Neuronal stem cell (in vitro differentiated cells): ENCODE results near the gene RPL27A.

ENCODE experiments used
- DNase-seq: peaks from one replicate; pipeline ENCODE4 v3.0.0-alpha.2; 2013; ENCODE audit warnings: low spot score
- H2AFZ ChIP-seq: one replicate; pipeline ENCODE4 v1.6.1; 2013; ENCODE audit warnings: mild to moderate bottlenecking, low read length, inconsistent platforms
- H2AK5ac ChIP-seq: 2 replicates; pipeline ENCODE4 v1.6.1; 2013; ENCODE audit warnings: low read depth, mild to moderate bottlenecking, inconsistent platforms, low read length, moderate library complexity, mixed read lengths
- H2BK120ac ChIP-seq: 2 replicates; pipeline ENCODE4 v1.6.1; 2013; ENCODE audit warnings: low read depth, mild to moderate bottlenecking, inconsistent platforms, low read length, moderate library complexity, mixed read lengths
- H2BK12ac ChIP-seq: one replicate; pipeline ENCODE4 v1.6.1; 2013; ENCODE audit warnings: low read length, inconsistent platforms
- H2BK15ac ChIP-seq: 2 replicates; pipeline ENCODE4 v1.6.1; 2013; ENCODE audit warnings: mild to moderate bottlenecking, low read length, inconsistent platforms, mixed read lengths
- H2BK5ac ChIP-seq: one replicate; pipeline ENCODE4 v1.6.1; 2013; ENCODE audit warnings: inconsistent platforms, mild to moderate bottlenecking, low read length, moderate library complexity
- H3K14ac ChIP-seq: one replicate; pipeline ENCODE4 v1.6.1; 2013; ENCODE audit warnings: low read length, inconsistent platforms
- H3K18ac ChIP-seq: 2 replicates; pipeline ENCODE4 v1.6.1; 2013; ENCODE audit warnings: low read length, inconsistent platforms
- H3K23ac ChIP-seq: 2 replicates; pipeline ENCODE4 v1.6.1; 2013; ENCODE audit warnings: low read depth, mild to moderate bottlenecking, mixed read lengths, low read length, inconsistent platforms; ENCODE audit not compliant: poor library complexity
- H3K27ac ChIP-seq: replicated peaks from 3 replicates; pipeline ENCODE4 v1.5.1; 2013; ENCODE audit warnings: low read length, inconsistent platforms
- H3K27me3 ChIP-seq, 3 experiments: 2 replicates each; pipeline ENCODE4 v1.6.1; 2013; ENCODE audit warnings: low read length in 3 of 3, mild to moderate bottlenecking in 2 of 3, inconsistent platforms in 1 of 3, low read depth in 1 of 3, mixed read lengths in 1 of 3, moderate library complexity in 1 of 3; ENCODE audit not compliant: control insufficient read depth in 3 of 3, insufficient read depth in 3 of 3
- H3K36me3 ChIP-seq, 2 donors: replicated peaks in 1 of 2; 2 replicates each; pipeline ENCODE4 v1.6.1; 2013; ENCODE audit warnings: low read length in 2 of 2; ENCODE audit not compliant: control insufficient read depth in 2 of 2, insufficient read depth in 2 of 2
- H3K4ac ChIP-seq: 2 replicates; pipeline ENCODE4 v1.6.1; 2013; ENCODE audit warnings: inconsistent platforms, mild to moderate bottlenecking, low read length, moderate library complexity
- H3K4me1 ChIP-seq, 2 donors: 1 replicate in 1 of 2; 2 replicates in 1 of 2; pipeline ENCODE4 v1.6.1; 2013; ENCODE audit warnings: low read length in 2 of 2, low read depth in 1 of 2; ENCODE audit not compliant: control insufficient read depth in 2 of 2, insufficient read depth in 1 of 2
- H3K4me2 ChIP-seq: one replicate; pipeline ENCODE4 v1.6.1; 2013; ENCODE audit warnings: mild to moderate bottlenecking, low read length, inconsistent platforms; ENCODE audit not compliant: insufficient read depth, poor library complexity, severe bottlenecking
- H3K4me3 ChIP-seq, 2 donors: 2 replicates each; pipeline ENCODE4 v1.5.1; 2013; ENCODE audit warnings: low read length in 2 of 2, mild to moderate bottlenecking in 2 of 2, inconsistent platforms in 1 of 2, moderate library complexity in 1 of 2
- H3K79me1 ChIP-seq: one replicate; pipeline ENCODE4 v1.6.1; 2013; ENCODE audit warnings: low read depth, mild to moderate bottlenecking, inconsistent platforms, low read length, moderate library complexity
- H3K9ac ChIP-seq: one replicate; pipeline ENCODE4 v1.6.1; 2013; ENCODE audit warnings: mild to moderate bottlenecking, low read depth, low read length, inconsistent platforms; ENCODE audit not compliant: poor library complexity
- H3K9me3 ChIP-seq, 2 donors: replicated peaks in 1 of 2; 2 replicates each; pipeline versions ENCODE3 to v1.6.1; 2013; ENCODE audit warnings: low read length in 2 of 2, mild to moderate bottlenecking in 2 of 2, inconsistent platforms in 1 of 2, low read depth in 1 of 2, mixed read lengths in 1 of 2, moderate library complexity in 1 of 2; ENCODE audit not compliant: control insufficient read depth in 2 of 2, insufficient read depth in 1 of 2
- H4K8ac ChIP-seq: one replicate; pipeline ENCODE4 v1.6.1; 2013; ENCODE audit warnings: low read depth, mild to moderate bottlenecking, inconsistent platforms, low read length, moderate library complexity
- H4K91ac ChIP-seq: one replicate; pipeline ENCODE4 v1.6.1; 2013; ENCODE audit warnings: low read length, low read depth, mild to moderate bottlenecking, inconsistent platforms; ENCODE audit not compliant: poor library complexity
- WGBS, 2 donors: extraction: QIAGEN DNeasy Blood & Tissue Kit; methylation state at CpG; one replicate each; pipeline ENCODE4 v1.1.7; 2013; ENCODE audit warnings: missing lambda C conversion rate in 2 of 2, mixed read lengths in 1 of 2; ENCODE audit not compliant: insufficient read length in 2 of 2, insufficient replicate concordance in 1 of 2; ENCODE audit errors: extremely low coverage in 2 of 2; 5-methylcytosine and 5-hydroxymethylcytosine counted together

Gene RPL27A

GRCh38 chr11:8698917-8699441, 16.4 kb downstream of the RPL27A start:
- H3K79me1 ChIP-seq: peaks cover 4% of the 10 kb centered on the region
- no peak for DNase-seq
- no peak overlapping the region for H3K9ac ChIP-seq
- no peak overlapping the region for H4K91ac ChIP-seq
- H2BK15ac ChIP-seq: no peak overlapping the region
- no peak overlapping the region for H3K4me2 ChIP-seq
- peak overlapping the region; percentile 47 for H3K23ac ChIP-seq
- no peak overlapping the region for H3K18ac ChIP-seq
- H3K4me1 ChIP-seq: peaks cover 16 to 19% of the 10 kb centered on the region in 2 donors
- no peak overlapping the region for H3K4me3 ChIP-seq
- H4K8ac ChIP-seq: no peak overlapping the region
- H3K14ac ChIP-seq: no peak overlapping the region
- H2BK5ac ChIP-seq: no peak overlapping the region
- H2BK12ac ChIP-seq: no peak overlapping the region
- H3K27ac ChIP-seq: no peak overlapping the region
- WGBS, 2 donors: no CpG with 5 or more reads among the region's 11 CpGs
- H2AK5ac ChIP-seq: peak overlapping the region; percentile 6
- no peak overlapping the region for H2AFZ ChIP-seq
- peaks cover 53 to 96% of the 10 kb centered on the region in 2 donors for H3K36me3 ChIP-seq
- H3K4ac ChIP-seq: no peak overlapping the region
- H2BK120ac ChIP-seq: no peak overlapping the region
- no peaks in the 10 kb centered on the region for H3K9me3 ChIP-seq
- no peaks in the 10 kb centered on the region for H3K27me3 ChIP-seq

- Histone ChIP-seq H2AK5ac (no peak overlapping the region), H3K79me1 (peaks cover 4% of the 10 kb centered on the region), H4K8ac (no peak overlapping the region), H3K14ac (no peak overlapping the region), H3K23ac (no peak overlapping the region), H2AFZ (no peak overlapping the region), H3K36me3 (peaks cover 47 to 96% of the 10 kb centered on the region in 2 donors), H2BK15ac (no peak overlapping the region), H2BK5ac (peak overlapping the region; percentile 55), H3K9me3 (no peaks in the 10 kb centered on the region), H3K4me1 (peaks cover 16 to 19% of the 10 kb centered on the region in 2 donors), H2BK12ac (no peak overlapping the region), H3K9ac (no peak overlapping the region), H3K4me3 (no peak overlapping the region), H2BK120ac (no peak overlapping the region), H3K18ac (no peak overlapping the region), H3K27ac (no peak overlapping the region), H4K91ac (no peak overlapping the region), H3K4me2 (no peak overlapping the region), H3K4ac (no peak overlapping the region), H3K27me3 (no peaks in the 10 kb centered on the region)
- DNase-seq: no peak
- WGBS, 2 donors: no CpG with 5 or more reads among the region's 3 CpGs
Observed at GRCh38 chr11:8699903-8700302, 17.3 kb downstream of the RPL27A start.

GRCh38 chr11:8701891-8702597, 19.5 kb downstream of the RPL27A start:
- Histone ChIP-seq H3K18ac (no peak overlapping the region), H3K36me3 (peaks cover 42 to 96% of the 10 kb centered on the region in 2 donors)

GRCh38 chr11:8702598-8702915, 20.0 kb downstream of the RPL27A start:
- Histone ChIP-seq H3K4ac (no peak overlapping the region), H2BK5ac (no peak overlapping the region), H3K36me3 (peaks cover 42 to 96% of the 10 kb centered on the region in 2 donors), H4K8ac (no peak overlapping the region), H3K23ac (no peak overlapping the region), H3K4me3 (no peak overlapping the region), H3K9ac (peak overlapping the region; percentile 27), H2BK12ac (no peak overlapping the region), H3K79me1 (peaks cover 4% of the 10 kb centered on the region), H3K27me3 (no peaks in the 10 kb centered on the region), H3K27ac (no peak overlapping the region), H3K18ac (no peak overlapping the region), H4K91ac (no peak overlapping the region), H3K9me3 (no peaks in the 10 kb centered on the region), H2AK5ac (no peak overlapping the region), H2BK15ac (no peak overlapping the region), H3K4me1 (peaks cover 16 to 19% of the 10 kb centered on the region in 2 donors), H3K4me2 (no peak overlapping the region), H2BK120ac (no peak overlapping the region), H3K14ac (no peak overlapping the region), H2AFZ (no peak overlapping the region)
- no CpG with 5 or more reads among the region's 14 CpGs for WGBS, 2 donors
- DNase-seq: no peak

More at GRCh38 chr11:8701891-8702597, 19.5 kb downstream of the RPL27A start:
- no peak overlapping the region for H3K4me2 ChIP-seq
- H3K4ac ChIP-seq: no peak overlapping the region
- peak overlapping the region; percentile 27 for H3K9ac ChIP-seq
- H3K27ac ChIP-seq: no peak overlapping the region
- no peaks in the 10 kb centered on the region for H3K9me3 ChIP-seq
- no CpG with 5 or more reads among the region's 10 CpGs for WGBS, 2 donors
- peak overlapping the region; percentile 17 for H3K23ac ChIP-seq
- H3K4me3 ChIP-seq: no peak overlapping the region
- no peak overlapping the region for H2BK12ac ChIP-seq
- H2AK5ac ChIP-seq: no peak overlapping the region
- no peak overlapping the region for H4K91ac ChIP-seq
- no peak overlapping the region for H2AFZ ChIP-seq
- no peak overlapping the region for H4K8ac ChIP-seq
- peaks cover 16 to 19% of the 10 kb centered on the region in 2 donors for H3K4me1 ChIP-seq
- no peak overlapping the region for H3K14ac ChIP-seq
- no peak overlapping the region for H2BK5ac ChIP-seq
- DNase-seq: no peak
- no peak overlapping the region for H2BK120ac ChIP-seq
- no peak overlapping the region for H2BK15ac ChIP-seq
- no peaks in the 10 kb centered on the region for H3K27me3 ChIP-seq
- peaks cover 4% of the 10 kb centered on the region for H3K79me1 ChIP-seq
